ENCODE measurements around the gene CDC42SE2. TPM values are rescaled to one million over a fixed set of nuclear protein-coding genes. Genes with fewer than 3 reads are reported as not detected.

Gene CDC42SE2
- total RNA-seq, 1 donor from 2014 or later, result 11.6 TPM

- ATAC-seq, result no peak
- intact Hi-C loops (cut with micrococcal nuclease), result no loop called here
- no peak for DNase-seq
Measured at GRCh38 chr5:131353991-131354390, 90.1 kb downstream of the CDC42SE2 start.

GRCh38 chr5:131355971-131356528 is 92.2 kb downstream of the CDC42SE2 start:
- ATAC-seq (no peak), DNase-seq (no peak)
- intact Hi-C loops (cut with micrococcal nuclease), result no loop called here

GRCh38 chr5:131356619-131357018 is 92.8 kb downstream of the CDC42SE2 start:
- no peak for ATAC-seq

GRCh38 chr5:131357739-131358561 is 94.1 kb downstream of the CDC42SE2 start:
- no peak for ATAC-seq

More at GRCh38 chr5:131356619-131357018, 92.8 kb downstream of the CDC42SE2 start:
- no peak for DNase-seq
- intact Hi-C loops (cut with micrococcal nuclease), result no loop called here

GRCh38 chr5:131361677-131362315 is 97.9 kb downstream of the CDC42SE2 start:
- DNase-seq, result no peak
- intact Hi-C loops (cut with micrococcal nuclease), result no loop called here
- no peak for ATAC-seq

More at GRCh38 chr5:131357739-131358561, 94.1 kb downstream of the CDC42SE2 start:
- DNase-seq, result no peak
- intact Hi-C loops (cut with micrococcal nuclease), result no loop called here

GRCh38 chr5:131363811-131364506 is 100.1 kb downstream of the CDC42SE2 start:
- ATAC-seq (no peak), DNase-seq (no peak)
- intact Hi-C loops (cut with micrococcal nuclease), result no loop called here

GRCh38 chr5:131364507-131365050 is 100.7 kb downstream of the CDC42SE2 start:
- ATAC-seq (no peak), DNase-seq (no peak)
- intact Hi-C loops (cut with micrococcal nuclease), result no loop called here

- no peak for DNase-seq
- intact Hi-C loops (cut with micrococcal nuclease), result no loop called here
Measured at GRCh38 chr5:131366428-131366827, 102.6 kb downstream of the CDC42SE2 start.

GRCh38 chr5:131367219-131367860 is 103.5 kb downstream of the CDC42SE2 start:
- intact Hi-C loops (cut with micrococcal nuclease), result no loop called here
- DNase-seq, result no peak
- no peak for ATAC-seq

More at GRCh38 chr5:131366428-131366827, 102.6 kb downstream of the CDC42SE2 start:
- no peak for ATAC-seq

GRCh38 chr5:131368866-131369265 is 105.0 kb downstream of the CDC42SE2 start:
- intact Hi-C loops (cut with micrococcal nuclease), result no loop called here
- no peak for DNase-seq
- ATAC-seq, result no peak

- intact Hi-C loops (cut with micrococcal nuclease), result no loop called here
- no peak for ATAC-seq
- DNase-seq, result no peak
Measured at GRCh38 chr5:131369558-131369957, 105.7 kb downstream of the CDC42SE2 start.

- intact Hi-C loops (cut with micrococcal nuclease), result no loop called here
- ATAC-seq (no peak), DNase-seq (no peak)
Measured at GRCh38 chr5:131371835-131372234, 108.0 kb downstream of the CDC42SE2 start.

- intact Hi-C loops (cut with micrococcal nuclease), result no loop called here
- DNase-seq, result no peak
- ATAC-seq, result no peak
Measured at GRCh38 chr5:131373265-131373664, 109.4 kb downstream of the CDC42SE2 start.

- ATAC-seq, result no peak
- no peak for DNase-seq
- intact Hi-C loops (cut with micrococcal nuclease), result no loop called here
Measured at GRCh38 chr5:131375351-131375750, 111.5 kb downstream of the CDC42SE2 start.

GRCh38 chr5:131377346-131377745 is 113.5 kb downstream of the CDC42SE2 start:
- intact Hi-C loops (cut with micrococcal nuclease), result no loop called here
- DNase-seq (no peak), ATAC-seq (no peak)

- intact Hi-C loops (cut with micrococcal nuclease), result no loop called here
- ATAC-seq (no peak), DNase-seq (no peak)
Measured at GRCh38 chr5:131377785-131378325, 114.0 kb downstream of the CDC42SE2 start.

GRCh38 chr5:131378721-131379541 is 115.1 kb downstream of the CDC42SE2 start:
- intact Hi-C loops (cut with micrococcal nuclease), result no loop called here
- ATAC-seq, result no peak

GRCh38 chr5:131379723-131380122 is 115.9 kb downstream of the CDC42SE2 start:
- DNase-seq (no peak), ATAC-seq (peak; percentile 58)
- intact Hi-C loops (cut with micrococcal nuclease), result no loop called here

More at GRCh38 chr5:131378721-131379541, 115.1 kb downstream of the CDC42SE2 start:
- DNase-seq, result no peak

All from left ventricle myocardium superior (tissue), 1 donor.